Germinal center (tissue), 1 donor: ENCODE results near the gene SCIN.
"Not testable (repeated sequence)": the region's sequence is repeated elsewhere in the genome, so short reads cannot be mapped to it uniquely, and the experiment has no call there.

Experiments used
- DNase-seq: peaks from one replicate; pipeline ENCODE4 v3.0.0; 2012; ENCODE audit warnings: mixed read lengths, low spot score

Gene SCIN

GRCh38 chr7:12612622-12613021 is 42.1 kb downstream of the SCIN start:
- no peak for DNase-seq

- no peak for DNase-seq
Observed at GRCh38 chr7:12619461-12620069, 49.0 kb downstream of the SCIN start.

- no peak for DNase-seq
Observed at GRCh38 chr7:12620371-12620770, 49.9 kb downstream of the SCIN start.

- no peak for DNase-seq
Observed at GRCh38 chr7:12623223-12623622, 52.7 kb downstream of the SCIN start.

GRCh38 chr7:12623885-12624498 is 53.5 kb downstream of the SCIN start:
- DNase-seq: no peak

GRCh38 chr7:12625836-12626235 is 55.3 kb downstream of the SCIN start:
- no peak for DNase-seq

- no peak for DNase-seq
Observed at GRCh38 chr7:12629816-12630512, 59.4 kb downstream of the SCIN start.

GRCh38 chr7:12630513-12630819 is 59.9 kb downstream of the SCIN start:
- no peak for DNase-seq

- no peak for DNase-seq
Observed at GRCh38 chr7:12633582-12633981, 63.1 kb downstream of the SCIN start.

GRCh38 chr7:12635830-12636229 is 65.3 kb downstream of the SCIN start:
- DNase-seq: no peak

GRCh38 chr7:12637328-12637727 is 66.8 kb downstream of the SCIN start:
- DNase-seq: no peak

GRCh38 chr7:12637819-12638592 is 67.5 kb downstream of the SCIN start:
- DNase-seq: no peak

GRCh38 chr7:12638851-12639456 is 68.4 kb downstream of the SCIN start:
- DNase-seq: peak; percentile 8

GRCh38 chr7:12640299-12641096 is 70.0 kb downstream of the SCIN start:
- DNase-seq: no peak

GRCh38 chr7:12641196-12641595 is 70.7 kb downstream of the SCIN start:
- no peak for DNase-seq

GRCh38 chr7:12642508-12642907 is 72.0 kb downstream of the SCIN start:
- no peak for DNase-seq

GRCh38 chr7:12643001-12643643 is 72.6 kb downstream of the SCIN start:
- no peak for DNase-seq

GRCh38 chr7:12643644-12644043 is 73.1 kb downstream of the SCIN start:
- DNase-seq: no peak

- DNase-seq: not testable (repeated sequence)
Observed at GRCh38 chr7:12645212-12645611, 74.7 kb downstream of the SCIN start.

- DNase-seq: no peak
Observed at GRCh38 chr7:12646139-12646538, 75.6 kb downstream of the SCIN start.
